NCI-H226 (cell line): ENCODE results near the gene PPIL1.
"Not testable (repeated sequence)": the region's sequence is repeated elsewhere in the genome, so short reads cannot be mapped to it uniquely, and the experiment has no call there.

Experiments
- DNase-seq: peaks from one replicate; pipeline ENCODE4 v3.0.0-alpha.2; 2015

The PPIL1 gene

GRCh38 chr6:36874443-36875249 lies at the start of gene PPIL1:
PPIL1 (minus strand) TSS chr6:36874803; CDS start chr6:36874772, 31 bp downstream.
- DNase-seq: peak; percentile 81

- no peak for DNase-seq
Observed at GRCh38 chr6:36924131-36924530, 49.5 kb upstream of the PPIL1 start.

- DNase-seq: no peak
Observed at GRCh38 chr6:36920546-36920945, 45.9 kb upstream of the PPIL1 start.

- no peak for DNase-seq
Observed at GRCh38 chr6:36920049-36920448, 45.4 kb upstream of the PPIL1 start.

GRCh38 chr6:36917541-36918193 lies 43.1 kb upstream of the PPIL1 start:
- DNase-seq: no peak

GRCh38 chr6:36916126-36916525 lies 41.5 kb upstream of the PPIL1 start:
- DNase-seq: no peak

- no peak for DNase-seq
Observed at GRCh38 chr6:36915599-36915998, 41.0 kb upstream of the PPIL1 start.

GRCh38 chr6:36914227-36914794 lies 39.7 kb upstream of the PPIL1 start:
- peak; percentile 75 for DNase-seq

- DNase-seq: no peak
Observed at GRCh38 chr6:36913082-36913481, 38.5 kb upstream of the PPIL1 start.

- DNase-seq: peak; percentile 24
Observed at GRCh38 chr6:36912586-36912985, 38.0 kb upstream of the PPIL1 start.

GRCh38 chr6:36912030-36912454 lies 37.4 kb upstream of the PPIL1 start:
- DNase-seq: no peak

- no peak for DNase-seq
Observed at GRCh38 chr6:36908747-36909146, 34.1 kb upstream of the PPIL1 start.

GRCh38 chr6:36907781-36908180 lies 33.2 kb upstream of the PPIL1 start:
- DNase-seq: no peak

- DNase-seq: no peak
Observed at GRCh38 chr6:36906539-36907325, 32.1 kb upstream of the PPIL1 start.

GRCh38 chr6:36904851-36905393 lies 30.3 kb upstream of the PPIL1 start:
- DNase-seq: no peak

- no peak for DNase-seq
Observed at GRCh38 chr6:36904114-36904513, 29.5 kb upstream of the PPIL1 start.

- DNase-seq: no peak
Observed at GRCh38 chr6:36897609-36898008, 23.0 kb upstream of the PPIL1 start.

GRCh38 chr6:36893976-36894932 lies 19.7 kb upstream of the PPIL1 start:
- no peak for DNase-seq

GRCh38 chr6:36891153-36891552 lies 16.6 kb upstream of the PPIL1 start:
- DNase-seq: not testable (repeated sequence)

- no peak for DNase-seq
Observed at GRCh38 chr6:36890112-36890663, 15.6 kb upstream of the PPIL1 start.
